ENCODE measurements around the gene GJD2.

Gene GJD2

DNA sequence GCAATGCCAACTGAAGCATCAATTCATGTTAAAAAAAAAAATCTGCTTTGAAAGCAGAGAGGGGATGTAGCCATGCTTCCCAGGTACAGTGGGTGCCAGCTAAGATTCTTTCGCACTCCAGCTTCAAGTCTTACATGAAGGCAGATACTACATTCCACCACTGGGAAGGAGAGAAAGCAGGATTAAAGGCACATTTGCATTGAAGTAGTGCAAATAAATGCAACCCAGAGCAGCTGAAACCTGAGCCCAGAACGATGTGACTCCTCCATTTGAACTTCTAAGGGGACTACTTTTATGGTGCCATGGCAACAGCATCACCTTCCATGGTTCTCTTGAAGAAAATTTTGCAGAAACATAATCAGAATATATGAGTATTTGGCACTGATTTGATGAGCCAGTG lies 19.1 kb upstream of the GJD2 start:
- DNase-seq (ENCODE audit: low read depth, low spot score): no peak

DNA sequence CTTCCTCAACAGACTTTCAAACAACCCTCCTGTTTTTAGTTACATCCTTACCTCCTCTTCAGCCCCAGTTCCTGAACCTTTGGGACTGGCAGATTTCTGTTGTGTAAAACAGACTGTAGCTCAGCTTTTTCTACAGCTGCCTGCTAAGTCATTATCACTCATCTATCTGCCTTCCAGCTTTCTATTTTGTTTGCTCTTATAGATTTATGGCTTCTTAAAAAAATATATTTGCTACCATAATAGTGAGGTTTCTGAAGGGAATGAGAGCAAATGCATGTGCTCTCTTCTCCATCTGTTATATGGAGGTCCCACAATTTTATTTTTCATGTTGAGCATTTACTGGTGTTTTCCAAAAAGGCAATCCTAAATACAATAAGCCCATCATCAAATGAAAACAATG lies 18.2 kb upstream of the GJD2 start:
- no peak for DNase-seq (ENCODE audit: low read depth, low spot score)

DNA sequence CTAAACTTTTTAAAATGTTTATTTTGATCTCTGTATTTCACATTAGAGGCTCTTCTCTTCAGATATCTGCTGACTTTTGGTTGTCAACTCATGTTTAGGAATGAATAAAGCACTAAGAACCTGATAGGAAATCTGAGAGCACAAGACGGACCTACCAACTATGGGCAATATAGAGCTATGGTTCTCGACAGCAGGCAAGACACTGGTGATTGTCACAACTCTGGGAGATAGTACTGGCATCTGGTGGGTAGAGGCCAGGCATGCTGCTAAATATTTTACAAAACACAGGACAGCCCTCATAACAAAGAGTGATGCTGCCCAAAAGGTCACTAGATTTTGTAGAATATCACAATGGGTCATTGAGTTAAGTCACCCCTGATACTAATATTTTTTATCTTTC lies 17.5 kb upstream of the GJD2 start:
- DNase-seq (ENCODE audit: low read depth, low spot score): no peak

DNA sequence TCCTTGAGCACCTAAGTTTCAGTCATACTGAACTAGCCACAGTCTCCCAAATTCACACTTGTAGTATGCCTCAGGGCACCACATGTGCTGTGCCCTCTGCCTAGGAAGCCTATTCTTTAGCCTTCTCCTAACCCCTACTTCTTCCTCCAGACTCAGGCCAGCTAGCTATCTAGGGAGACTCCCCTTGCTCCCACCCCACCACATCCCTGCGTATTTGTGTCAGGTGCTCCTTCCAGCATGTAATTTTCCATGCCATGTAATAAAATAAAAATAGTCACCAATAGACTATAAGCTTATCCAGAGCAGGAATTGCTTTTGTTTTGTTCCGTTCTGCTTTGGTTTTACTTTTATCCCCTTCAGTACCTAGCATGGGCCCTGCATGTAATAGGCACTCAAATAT lies 14.9 kb upstream of the GJD2 start:
- DNase-seq (ENCODE audit: low read depth, low spot score): no peak

DNA sequence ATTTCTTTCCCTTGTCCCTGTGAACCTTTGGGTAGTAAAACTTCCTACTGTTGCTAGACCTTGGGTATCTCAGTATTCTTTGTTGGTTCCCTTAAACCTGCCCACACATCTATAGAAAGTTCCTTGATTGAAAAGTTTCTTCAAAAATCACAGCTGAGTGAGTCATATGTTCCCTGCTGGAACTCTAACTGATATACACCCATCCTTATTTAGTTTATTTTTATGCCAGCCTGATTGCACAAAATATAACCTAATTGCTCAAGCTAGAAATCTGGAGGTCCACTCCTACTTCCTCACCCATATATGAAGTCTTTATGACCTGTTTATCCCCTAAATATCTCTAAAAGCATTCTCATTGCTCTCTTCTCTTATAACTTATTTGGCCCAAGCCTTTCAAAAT lies 13.7 kb upstream of the GJD2 start:
- no peak for DNase-seq (ENCODE audit: low read depth, low spot score)

DNA sequence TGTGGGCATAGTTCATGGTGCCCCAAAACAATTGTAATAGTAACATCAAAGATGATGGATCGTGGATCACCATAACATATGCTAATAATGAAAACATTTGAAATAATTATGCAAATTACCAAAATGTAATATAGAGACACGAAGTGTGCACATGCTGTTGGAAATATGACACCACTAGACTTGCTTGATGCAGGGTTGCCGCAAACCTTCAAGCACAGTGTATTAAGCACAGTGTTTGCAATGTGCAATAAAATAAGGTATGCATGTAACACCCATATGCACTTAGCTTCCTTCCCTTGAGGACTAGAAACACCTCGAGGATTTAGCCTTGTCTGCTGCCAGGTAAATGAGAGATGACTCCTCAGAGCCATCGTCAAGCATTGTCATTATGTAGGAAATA lies 10.9 kb upstream of the GJD2 start:
- DNase-seq (ENCODE audit: low read depth, low spot score): no peak

DNA sequence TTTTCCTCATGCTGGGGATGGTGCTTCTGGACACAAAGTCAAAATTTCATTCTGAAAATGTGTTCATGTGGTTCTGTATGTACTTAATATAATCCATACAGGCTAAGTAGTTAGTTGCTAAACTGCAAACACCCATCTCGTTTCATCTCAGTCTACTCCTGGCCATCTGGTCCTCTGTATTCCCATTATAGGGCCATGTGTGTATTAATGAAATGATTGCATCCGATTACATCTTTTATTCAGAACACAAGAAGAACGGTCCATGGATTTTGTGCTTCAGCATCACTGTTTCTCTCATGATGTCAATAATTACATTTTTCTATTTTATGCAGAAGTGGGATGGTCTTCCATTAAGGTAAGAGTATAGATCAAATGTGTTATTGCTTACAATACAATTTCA lies 6.1 kb upstream of the GJD2 start:
- no peak for DNase-seq (ENCODE audit: low read depth, low spot score)

DNA sequence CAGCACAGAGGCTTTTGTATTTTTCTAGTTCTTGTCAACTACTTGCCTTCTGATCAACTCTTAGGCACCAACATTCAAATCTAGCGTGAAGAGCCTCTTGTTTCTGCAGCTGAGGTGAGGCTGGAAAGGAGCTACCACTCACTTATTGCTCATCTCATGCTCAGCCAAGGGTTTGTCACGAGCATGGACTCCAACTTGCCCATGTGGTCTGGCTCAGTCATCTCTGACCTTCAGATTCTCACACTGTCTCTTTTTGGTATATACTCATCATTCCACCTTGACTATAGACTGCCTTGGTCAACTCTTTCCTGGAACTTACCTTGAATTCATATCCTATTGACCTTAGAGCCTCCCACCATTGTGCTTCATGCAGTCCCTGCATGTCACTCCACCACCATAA lies 5.2 kb upstream of the GJD2 start:
- no peak for DNase-seq (ENCODE audit: low read depth, low spot score)

DNA sequence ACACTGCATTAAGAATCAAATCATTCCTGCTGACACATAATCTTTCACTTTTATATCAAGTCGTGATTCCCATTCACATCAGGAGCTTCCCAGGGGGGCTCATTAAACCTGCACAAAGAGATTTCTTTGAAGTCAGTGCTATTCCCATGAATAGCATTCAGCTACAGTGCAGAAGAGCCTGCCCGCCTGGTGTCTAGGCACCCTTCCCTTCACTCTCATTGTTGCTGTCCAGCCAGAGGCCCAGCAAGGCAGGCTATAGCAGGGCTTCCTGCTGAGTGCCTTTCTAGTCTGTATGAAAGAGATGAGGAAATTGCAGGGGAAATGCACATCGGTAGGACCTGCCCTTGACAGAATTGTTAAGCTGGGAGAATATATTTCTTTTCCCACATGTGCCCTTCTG lies 4.5 kb upstream of the GJD2 start:
- DNase-seq (ENCODE audit: low read depth, low spot score): no peak

DNA sequence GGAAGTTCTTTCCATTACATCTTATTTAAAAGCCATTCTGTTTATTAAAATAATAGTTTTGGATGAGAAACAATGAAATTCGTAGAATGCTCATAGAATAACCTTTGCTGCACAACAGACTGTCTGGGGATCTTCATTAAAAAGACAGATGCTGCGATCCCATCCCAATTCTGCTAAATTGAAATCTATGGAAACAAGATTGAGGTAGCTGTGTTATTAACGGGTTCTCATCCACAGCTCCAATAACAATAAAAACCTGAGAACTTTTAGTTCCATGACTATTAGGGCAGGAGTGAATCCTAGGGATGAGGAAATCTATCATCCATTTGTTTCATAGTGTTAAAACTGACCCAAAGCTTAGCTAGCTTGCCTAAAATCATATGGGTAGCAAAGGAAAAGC lies 2.5 kb upstream of the GJD2 start:
- no peak for DNase-seq (ENCODE audit: low read depth, low spot score)

DNA sequence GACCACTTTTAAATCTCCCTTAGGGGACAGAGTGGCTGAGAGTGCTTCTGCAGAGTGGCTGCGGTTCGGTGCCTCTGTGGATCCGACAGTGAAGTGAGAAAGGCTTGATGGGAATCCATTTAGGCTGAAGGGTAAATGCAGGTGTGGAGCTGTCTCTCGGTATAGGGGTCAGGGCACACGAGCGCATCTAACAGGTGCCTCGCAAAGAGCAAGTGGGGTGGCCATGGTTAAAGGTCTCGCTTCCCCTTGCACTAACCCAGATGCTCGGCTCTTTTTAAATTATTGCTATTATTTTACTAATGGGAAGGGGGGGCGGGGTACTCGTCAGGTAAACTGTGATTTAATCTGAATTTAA lies 598 bp upstream of the GJD2 start:
- no peak for DNase-seq (ENCODE audit: low read depth, low spot score)

DNA sequence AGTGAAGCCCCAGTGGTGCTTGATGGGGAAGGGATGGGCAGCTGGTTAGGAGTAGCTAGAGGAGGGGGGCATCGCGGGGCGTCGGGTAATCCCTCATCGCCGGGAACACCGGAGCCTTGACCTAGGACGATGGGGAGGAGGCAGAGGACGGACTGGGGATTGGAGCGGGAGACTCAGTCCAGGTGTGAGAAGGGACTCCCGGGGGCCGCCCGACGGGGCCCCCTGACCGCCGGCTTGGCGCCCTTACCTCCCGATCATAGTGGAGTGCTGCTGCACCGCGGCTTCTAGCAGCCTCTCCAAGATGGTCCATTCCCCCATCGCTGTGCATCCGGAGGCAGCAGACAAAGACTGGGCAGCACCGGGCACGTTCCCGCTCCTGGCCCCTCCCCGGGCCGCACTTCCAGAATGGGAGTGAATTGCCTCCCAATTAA lies 612 bp downstream of the GJD2 start:
- DNase-seq (ENCODE audit: low read depth, low spot score): no peak

DNA sequence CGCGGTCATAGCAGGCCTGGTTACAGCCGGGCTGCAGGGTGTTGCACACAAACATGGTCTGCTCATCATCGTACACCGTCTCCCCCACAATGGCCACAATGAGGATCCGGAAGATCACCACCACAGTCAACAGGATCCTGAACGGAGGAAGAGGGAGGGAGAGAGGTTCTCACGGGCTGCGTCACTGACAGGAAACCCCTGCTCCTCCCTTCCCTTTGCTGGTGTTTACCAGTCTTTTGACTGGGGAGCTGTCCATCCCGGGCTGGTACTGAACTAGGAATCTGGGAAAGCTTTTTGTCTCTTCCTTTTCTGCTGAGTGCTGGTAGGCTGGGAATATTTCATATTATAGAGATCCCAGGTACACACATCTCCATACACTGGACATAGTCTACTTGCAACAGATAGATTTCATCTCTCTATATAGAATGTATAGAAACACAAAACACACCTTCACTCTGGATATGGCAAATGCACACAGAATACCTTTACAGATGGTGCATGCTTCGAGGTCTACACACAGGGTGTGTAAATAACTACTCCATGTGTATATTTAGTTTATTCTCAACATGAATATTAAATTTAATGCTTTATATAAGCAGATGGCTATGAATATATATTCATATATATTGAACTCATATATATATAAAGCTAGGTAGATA lies 1.4 kb downstream of the GJD2 start:
- DNase-seq (ENCODE audit: low read depth, low spot score): peak; percentile 78

DNA sequence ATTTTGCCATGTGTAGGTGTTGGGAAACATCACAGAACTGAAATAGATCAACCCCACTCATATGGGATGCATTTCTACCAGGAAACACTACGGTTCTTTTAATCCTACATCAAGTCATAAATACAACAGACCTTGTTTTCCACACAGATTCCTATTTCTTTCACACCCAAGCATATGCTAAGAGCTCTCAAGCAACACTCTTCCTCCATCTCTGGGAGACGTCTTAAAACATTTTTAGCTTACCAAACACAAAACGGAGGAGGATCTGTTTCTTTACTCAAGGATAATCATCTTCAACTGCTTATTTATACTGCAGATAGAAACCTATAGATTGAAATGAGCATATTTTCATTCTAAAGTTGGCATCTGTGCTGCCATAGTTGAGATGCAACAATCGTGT lies 5.1 kb downstream of the GJD2 start:
- no peak for DNase-seq (ENCODE audit: low read depth, low spot score)

DNA sequence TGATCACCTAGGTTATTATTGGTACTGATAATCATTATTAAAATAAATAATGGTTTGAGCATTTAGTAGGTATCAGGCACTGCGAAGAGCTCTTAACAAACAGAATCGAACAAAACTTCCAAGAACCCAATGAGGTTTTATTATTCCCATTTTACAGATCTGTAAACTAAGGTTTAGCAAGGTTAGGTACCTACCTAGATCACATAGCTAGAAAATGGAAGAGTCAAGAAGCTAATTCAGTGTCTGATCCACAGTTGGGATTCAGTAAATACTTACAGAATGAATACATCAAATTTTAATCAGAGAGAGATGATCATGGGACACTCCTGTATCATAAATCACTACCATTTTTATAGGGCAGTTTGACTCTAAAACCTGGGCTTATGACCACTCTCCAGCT lies 15.5 kb downstream of the GJD2 start:
- no peak for DNase-seq (ENCODE audit: low read depth, low spot score)

DNA sequence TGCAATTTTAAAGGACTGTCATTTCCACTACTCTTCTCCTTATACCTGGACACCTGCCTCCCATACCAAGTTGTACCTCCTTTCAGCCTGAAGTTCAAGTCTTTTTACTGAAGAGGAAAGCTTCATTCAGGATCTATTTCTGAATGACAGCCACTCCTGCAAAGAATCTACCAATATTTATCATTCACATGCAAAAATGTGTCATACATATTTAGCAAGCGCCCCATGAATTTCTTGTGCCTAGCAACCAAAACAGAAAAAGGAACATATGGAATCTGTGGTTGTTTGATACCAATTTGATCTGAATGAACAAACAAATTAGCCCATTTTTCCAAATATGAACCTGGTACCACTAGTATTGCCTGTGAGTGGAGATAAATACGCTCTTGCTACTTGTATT lies 16.8 kb downstream of the GJD2 start:
- no peak for DNase-seq (ENCODE audit: low read depth, low spot score)

DNA sequence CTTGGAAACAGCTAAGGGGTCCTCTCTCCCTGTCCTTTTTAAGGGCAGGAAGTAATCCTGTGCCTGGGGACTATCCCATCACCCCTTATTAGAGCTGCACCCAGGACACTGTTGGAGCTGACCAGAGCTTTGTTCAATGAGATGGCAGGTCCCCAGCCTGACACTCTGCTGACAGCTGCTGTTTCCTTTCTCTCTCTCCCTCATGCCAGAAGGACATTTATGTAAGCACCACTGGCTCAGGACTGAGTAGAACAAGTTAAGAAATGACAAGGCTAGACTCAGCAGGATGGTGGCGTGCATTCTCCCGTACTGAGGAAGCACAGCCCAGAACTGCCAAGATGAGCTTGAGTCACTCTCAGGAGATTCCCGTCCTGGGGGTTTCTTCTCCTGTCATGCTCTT lies 17.3 kb downstream of the GJD2 start:
- no peak for DNase-seq (ENCODE audit: low read depth, low spot score)

DNA sequence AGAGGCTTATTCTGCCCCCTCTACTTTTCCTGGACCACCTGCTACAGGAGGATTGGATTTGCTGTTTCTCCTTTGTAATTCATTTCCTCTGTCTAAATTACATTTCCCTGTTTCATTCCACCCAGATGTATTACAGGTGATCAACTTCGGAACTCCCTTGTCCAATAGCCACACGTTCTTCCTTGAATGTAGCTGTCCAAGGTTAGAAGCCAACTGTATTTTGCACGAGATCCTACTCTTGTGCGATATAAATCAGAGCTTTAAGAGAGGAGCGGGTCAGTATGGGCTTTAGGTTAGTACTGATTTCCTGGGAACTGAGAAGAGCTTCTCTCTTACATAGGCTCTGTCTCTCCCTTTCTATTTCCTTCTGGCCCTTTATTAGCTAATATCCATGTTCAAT lies 20.5 kb downstream of the GJD2 start:
- no peak for DNase-seq (ENCODE audit: low read depth, low spot score)

DNA sequence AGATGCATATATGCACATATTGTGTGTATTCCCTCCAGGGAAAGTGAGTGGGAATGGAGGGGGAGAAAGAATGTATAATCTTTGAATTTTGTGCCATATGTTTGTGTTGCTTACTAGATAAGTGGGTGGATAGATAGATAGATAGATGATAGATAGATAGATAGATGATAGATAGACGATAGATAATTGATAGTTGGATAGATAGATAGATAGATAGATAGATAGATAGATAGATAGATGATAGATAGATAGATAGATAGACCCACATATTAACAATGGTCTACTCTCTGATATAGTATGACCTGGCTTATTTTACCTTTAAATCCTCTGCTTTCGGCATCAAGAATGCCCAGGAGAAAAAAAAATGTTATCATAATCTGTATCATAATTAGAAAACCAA lies 21.2 kb downstream of the GJD2 start:
- no peak for DNase-seq (ENCODE audit: low read depth, low spot score)

DNA sequence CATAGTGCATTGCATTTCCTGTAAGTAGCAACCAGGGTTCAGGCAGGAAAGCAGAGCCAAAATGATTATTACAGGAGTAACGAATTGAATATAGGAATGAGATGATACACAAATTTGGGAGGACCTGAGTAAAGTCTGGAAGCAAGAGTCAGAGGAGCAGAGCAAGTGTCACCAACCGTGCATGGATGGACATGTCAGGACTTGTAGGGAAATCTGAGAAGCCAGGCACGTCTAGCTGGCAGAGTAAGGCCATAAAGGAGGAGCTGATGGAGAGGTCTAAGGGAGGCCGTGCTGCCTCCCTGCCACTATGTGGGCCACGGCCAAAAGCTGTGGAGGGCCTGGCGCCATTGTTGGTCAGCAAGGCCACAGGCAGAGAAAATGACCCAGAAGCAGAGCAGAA lies 22.4 kb downstream of the GJD2 start:
- no peak for DNase-seq (ENCODE audit: low read depth, low spot score)

DNA sequence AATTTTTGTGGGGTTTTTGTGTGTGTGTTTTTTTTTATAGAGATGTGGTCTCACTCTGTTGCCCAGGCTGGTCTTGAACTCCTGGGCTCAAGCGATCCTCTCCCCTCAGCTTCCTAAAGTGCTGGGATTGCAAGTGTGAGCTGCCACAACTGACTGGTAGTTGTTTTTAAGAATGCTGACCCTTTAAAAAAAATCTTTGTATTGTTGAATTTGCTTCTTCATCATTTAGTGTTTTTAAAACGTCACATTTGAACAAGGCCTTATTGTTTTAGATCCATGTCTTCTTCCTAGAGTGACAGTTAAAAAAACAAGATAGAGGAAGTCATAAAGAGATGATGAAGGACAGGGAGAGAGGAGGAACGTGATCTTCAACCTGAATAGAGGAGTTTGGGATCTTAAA lies 24.1 kb downstream of the GJD2 start:
- DNase-seq (ENCODE audit: low read depth, low spot score): no peak

DNA sequence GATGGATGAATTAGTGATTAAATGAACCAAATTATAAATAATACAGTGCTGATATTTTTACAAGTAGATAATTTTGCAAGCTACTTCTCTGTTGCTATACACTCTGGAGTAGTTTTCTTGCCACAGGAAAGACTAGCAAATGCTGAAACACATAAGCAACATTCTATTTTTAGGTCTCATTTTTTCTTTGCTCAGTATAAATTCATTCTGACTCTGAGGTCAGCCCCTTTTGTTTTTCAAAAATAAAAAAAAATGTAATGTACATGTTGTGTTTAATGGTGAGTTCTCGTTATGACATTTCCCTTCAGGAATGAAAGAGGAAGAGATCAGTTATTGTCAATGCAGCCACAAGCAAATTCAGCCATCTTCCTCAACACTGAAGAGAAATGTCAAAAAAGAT lies 24.9 kb downstream of the GJD2 start:
- no peak for DNase-seq (ENCODE audit: low read depth, low spot score)

DNA sequence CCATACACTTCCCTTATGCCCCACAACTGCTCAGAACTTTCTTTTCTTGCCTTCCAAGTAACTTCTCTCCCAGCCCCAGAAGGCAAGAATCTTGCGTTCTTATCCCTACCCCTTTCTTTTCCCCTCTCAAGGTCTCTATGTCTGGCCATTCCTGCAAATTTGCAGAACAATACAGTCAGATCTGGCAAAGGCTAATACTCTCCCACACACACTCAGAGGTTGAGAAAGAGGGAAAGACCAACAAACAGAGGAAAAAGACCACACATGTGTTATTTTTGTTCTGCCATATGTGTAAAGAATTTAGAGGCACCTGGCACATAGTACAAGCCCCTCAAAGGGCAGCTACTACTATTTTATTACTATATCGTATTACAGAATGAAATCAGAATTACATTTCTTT lies 25.7 kb downstream of the GJD2 start:
- no peak for DNase-seq (ENCODE audit: low read depth, low spot score)

DNA sequence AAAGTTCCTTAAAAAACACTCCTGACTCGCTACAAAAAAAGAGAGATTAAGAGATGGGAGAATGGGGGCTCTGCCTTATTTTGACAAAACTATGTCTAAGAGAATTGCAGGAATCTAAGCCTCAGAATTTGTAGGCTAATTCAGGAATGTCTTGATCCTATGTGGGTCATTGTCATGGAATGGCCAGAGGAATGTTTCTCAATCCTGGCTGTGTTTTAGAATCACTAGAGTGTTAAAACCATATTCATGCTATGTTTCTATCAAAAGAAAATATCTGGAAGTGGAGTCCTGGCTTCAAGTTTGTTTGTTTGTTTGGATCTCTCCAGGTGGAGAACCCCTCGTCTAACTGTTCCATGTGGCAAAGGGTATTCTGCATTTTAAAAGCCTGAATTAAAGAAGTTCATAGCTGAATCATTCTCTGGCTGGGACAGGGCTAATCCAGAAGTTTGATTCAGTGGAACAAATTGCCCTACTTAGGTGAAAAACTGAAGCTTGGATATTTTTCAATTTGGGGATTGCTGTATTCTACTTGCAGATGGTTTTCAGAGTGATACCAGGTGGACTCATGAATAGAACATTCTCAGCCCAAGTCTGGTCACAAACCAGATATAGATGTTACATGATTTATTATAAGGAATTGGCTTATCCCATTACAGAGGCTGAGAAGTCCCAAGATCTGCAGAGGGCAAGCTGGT lies 28.2 kb downstream of the GJD2 start:
- no peak for DNase-seq (ENCODE audit: low read depth, low spot score)

All from ELF-1 (cell line).